NCI-H187 treated with DMSO at 0.1 percent for 48 hours (cell line): Measurements from ENCODE around the gene PODXL2.

ENCODE experiments used
- DNase-seq: peaks from one replicate; lab custom pipeline; 2025; lab: John Stamatoyannopoulos, UW

PODXL2 gene

DNA sequence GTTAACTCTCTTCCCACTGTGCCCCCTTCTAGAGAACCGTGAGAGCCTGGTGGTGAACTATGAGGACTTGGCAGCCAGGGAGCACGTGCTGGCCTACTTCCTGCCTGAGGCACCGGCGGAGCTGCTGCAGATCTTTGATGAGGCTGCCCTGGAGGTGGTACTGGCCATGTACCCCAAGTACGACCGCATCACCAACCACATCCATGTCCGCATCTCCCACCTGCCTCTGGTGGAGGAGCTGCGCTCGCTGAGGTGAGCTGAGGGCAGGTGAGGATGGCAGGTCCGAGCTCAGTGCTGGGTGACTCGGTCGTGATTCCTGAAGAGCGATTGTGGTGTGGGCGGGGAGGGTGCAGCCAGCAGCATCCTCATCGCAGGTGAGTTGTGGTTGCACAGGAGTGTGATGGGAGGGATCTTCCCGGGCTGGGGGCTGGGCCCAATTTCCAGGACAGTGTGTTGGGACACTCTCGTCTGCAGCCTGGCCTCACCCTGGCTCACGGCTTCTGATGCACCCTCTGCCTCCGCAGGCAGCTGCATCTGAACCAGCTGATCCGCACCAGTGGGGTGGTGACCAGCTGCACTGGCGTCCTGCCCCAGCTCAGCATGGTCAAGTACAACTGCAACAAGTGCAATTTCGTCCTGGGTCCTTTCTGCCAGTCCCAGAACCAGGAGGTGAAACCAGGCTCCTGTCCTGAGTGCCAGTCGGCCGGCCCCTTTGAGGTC lies 22.7 kb upstream of the PODXL2 start:
- no peak for DNase-seq

GRCh38 chr3:127606981-127607595 lies 21.9 kb upstream of the PODXL2 start:
- no peak for DNase-seq

GRCh38 chr3:127607675-127608361 lies 21.2 kb upstream of the PODXL2 start:
- DNase-seq: no peak

- DNase-seq: no peak
Observed at GRCh38 chr3:127608362-127608718, 20.6 kb upstream of the PODXL2 start.

DNA sequence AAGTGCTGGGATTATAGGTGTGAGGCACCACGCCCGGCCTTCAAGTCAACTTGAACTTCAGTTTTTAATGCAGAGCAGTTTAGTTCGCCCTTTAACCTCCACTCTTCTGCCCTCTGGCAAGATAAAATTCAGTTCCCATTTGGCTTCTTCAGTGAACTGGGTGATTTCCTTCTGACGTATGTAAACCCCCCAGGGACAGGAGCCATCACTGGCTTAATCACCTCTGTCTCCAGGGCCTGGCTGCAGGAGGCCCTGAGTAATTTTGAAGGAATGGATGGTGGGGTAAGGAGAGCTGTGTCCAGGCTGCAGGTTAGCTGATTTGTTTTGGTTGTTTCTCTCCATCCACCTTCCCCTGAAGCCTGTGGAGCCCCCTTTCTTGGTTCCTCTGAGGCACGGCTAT lies 18.9 kb upstream of the PODXL2 start:
- DNase-seq: no peak

GRCh38 chr3:127611251-127611650 lies 17.7 kb upstream of the PODXL2 start:
- DNase-seq: no peak

DNA sequence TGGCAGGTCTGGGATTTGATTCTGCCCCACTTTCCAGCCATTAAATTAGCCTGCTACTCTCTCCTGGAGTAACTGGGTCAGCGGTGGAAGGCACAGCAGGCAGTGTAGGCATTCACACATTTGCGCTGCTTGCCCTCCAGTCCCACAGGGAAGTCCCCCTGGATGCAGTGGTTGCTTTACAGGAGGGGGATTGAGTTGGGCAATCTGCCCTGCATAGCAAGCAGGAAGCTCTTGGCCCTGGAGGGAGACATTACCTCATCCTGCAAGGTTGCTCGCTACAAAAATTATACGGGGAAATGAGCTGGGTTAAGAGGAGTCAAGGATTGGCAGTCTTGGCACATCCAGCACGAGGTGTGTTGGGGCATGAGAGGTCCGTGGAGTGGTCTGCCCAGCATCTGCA lies 16.0 kb upstream of the PODXL2 start:
- DNase-seq: no peak

DNA sequence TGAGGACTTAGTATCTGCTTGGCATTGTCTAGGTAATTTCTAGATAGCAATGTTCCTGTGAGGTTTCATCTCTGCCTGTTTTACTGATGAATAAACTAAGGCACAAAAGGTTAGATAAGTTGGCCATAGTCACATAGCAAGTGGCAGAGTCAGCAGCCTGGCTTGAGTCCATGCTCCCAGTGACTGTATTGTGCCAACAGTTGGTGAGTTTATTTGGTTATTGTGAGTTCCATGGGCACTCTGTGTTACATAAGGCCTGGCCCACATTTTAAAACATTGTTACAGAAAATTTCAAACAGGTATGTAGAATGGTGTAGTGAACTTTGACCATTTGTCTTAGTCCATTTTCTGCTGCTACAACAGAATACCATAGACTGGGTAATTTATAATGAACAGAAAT lies 15.6 kb upstream of the PODXL2 start:
- DNase-seq: no peak

- no peak for DNase-seq
Observed at GRCh38 chr3:127614928-127615589, 13.9 kb upstream of the PODXL2 start.

DNA sequence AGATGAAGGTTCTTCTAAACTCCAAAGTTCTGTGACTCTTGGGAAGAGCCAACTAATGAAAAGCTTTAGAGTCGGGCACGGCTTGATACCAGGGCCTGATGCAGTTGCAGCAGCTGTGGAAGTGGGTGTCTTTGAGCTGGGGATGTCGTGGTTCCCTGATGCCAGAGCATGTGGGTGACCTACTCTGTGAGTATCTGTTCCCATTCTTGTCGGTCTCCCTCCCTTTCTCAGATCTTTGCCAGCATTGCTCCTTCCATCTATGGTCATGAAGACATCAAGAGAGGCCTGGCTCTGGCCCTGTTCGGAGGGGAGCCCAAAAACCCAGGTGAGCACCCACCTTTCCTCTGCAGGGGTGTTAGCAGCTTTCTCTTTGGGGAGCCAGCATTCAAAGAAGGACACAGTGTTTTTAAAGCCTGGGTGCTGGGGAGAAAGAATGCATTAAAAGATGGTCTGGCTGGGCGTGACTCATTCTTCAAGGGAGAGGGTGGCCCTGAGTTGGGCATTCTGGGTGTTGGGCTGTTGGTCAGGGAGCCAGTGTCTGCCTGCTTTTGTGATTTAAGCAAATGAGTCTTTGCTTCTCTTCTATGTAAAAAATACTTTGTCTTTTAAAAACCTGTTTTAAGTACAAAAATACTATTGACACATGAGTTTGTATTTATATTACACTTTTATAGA lies 13.2 kb upstream of the PODXL2 start:
- no peak for DNase-seq

DNA sequence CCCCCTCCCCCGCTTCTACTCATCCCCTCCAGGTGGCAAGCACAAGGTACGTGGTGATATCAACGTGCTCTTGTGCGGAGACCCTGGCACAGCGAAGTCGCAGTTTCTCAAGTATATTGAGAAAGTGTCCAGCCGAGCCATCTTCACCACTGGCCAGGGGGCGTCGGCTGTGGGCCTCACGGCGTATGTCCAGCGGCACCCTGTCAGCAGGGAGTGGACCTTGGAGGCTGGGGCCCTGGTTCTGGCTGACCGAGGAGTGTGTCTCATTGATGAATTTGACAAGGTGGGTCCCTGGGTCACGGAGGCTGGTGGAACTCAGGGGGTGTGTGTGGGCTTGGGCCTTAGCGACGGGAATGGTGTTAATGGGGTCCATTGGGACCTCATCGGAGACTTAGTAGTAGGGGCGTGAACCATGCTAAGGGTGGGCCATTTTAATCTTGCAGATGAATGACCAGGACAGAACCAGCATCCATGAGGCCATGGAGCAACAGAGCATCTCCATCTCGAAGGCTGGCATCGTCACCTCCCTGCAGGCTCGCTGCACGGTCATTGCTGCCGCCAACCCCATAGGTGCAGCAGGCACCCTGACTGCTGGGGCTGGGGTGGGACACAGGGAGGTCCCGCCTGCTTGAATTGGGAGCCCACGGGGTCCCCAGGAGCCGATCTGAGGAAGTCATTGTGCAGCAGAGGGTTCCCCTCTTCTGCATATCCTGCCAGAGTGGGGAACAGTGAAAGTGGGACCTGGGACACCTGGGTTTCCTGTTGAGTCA lies 12.0 kb upstream of the PODXL2 start:
- no peak for DNase-seq

DNA sequence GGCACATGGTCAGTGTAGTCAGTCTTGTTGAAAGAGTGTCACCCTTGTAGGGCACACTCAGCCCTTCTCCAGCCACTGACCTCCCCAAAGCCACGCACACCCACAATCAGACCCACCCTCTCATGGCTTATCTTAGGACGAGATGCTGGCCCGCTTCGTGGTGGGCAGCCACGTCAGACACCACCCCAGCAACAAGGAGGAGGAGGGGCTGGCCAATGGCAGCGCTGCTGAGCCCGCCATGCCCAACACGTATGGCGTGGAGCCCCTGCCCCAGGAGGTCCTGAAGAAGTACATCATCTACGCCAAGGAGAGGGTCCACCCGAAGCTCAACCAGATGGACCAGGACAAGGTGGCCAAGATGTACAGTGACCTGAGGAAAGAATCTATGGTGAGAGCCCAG lies 10.1 kb upstream of the PODXL2 start:
- DNase-seq: no peak

DNA sequence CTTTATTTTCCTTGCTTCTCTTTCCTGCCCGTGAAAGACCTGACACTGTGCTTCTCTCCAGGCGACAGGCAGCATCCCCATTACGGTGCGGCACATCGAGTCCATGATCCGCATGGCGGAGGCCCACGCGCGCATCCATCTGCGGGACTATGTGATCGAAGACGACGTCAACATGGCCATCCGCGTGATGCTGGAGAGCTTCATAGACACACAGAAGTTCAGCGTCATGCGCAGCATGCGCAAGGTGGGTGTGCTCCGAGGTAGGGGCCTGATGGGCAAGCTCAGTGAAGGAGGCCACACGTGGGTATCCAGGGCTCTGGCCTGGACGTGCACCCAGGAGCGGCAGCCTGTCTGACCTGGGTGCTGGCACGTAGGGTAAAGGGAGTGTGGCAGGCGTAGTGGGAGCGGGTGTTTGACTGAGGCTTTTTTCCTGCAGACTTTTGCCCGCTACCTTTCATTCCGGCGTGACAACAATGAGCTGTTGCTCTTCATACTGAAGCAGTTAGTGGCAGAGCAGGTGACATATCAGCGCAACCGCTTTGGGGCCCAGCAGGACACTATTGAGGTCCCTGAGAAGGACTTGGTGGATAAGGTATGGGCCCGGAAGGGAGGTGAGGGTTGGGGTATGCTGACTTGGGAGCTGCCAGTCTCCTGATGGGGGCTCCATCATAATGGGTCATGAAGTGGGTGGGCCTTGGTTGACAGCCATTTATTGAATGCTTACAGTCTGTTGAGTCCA lies 8.2 kb upstream of the PODXL2 start:
- no peak for DNase-seq

- DNase-seq: no peak
Observed at GRCh38 chr3:127622031-127622430, 7.0 kb upstream of the PODXL2 start.

GRCh38 chr3:127622772-127623576 lies 6.0 kb upstream of the PODXL2 start:
- DNase-seq: no peak

GRCh38 chr3:127624063-127624462 lies 4.9 kb upstream of the PODXL2 start:
- no peak for DNase-seq

DNA sequence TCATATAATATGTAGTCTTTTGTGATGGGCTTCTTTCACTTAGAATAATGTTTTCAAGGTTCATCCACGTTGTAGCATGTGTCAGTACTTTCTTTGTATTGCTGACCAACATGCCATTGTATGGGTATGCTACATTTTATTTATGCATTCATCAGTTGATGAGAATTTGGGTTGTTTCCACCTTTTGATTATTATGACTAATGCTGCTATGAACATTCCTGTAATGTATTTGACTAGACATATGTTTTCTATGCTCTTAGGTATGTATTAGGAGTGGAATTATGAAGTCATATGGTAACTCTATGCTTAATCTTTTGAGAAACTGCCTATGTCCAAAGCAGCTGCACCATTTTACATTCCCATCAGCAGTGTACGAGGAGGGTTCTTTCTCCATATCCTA lies 3.2 kb upstream of the PODXL2 start:
- DNase-seq: no peak

- DNase-seq: no peak
Observed at GRCh38 chr3:127628426-127628787, 578 bp upstream of the PODXL2 start.

- no peak for DNase-seq
Observed at GRCh38 chr3:127629467-127630403, 750 bp downstream of the PODXL2 start.
